ENCODE measurements around the gene CLTA. TPM values are rescaled to one million over a fixed set of nuclear protein-coding genes. Genes with fewer than 3 reads are reported as not detected.

Gene CLTA
- total and polyA plus RNA-seq, 2 of the 8 experiments (the other 6 are each of a cell fraction or from before 2014, with no cell fraction given), result 137 to 236 TPM

DNA sequence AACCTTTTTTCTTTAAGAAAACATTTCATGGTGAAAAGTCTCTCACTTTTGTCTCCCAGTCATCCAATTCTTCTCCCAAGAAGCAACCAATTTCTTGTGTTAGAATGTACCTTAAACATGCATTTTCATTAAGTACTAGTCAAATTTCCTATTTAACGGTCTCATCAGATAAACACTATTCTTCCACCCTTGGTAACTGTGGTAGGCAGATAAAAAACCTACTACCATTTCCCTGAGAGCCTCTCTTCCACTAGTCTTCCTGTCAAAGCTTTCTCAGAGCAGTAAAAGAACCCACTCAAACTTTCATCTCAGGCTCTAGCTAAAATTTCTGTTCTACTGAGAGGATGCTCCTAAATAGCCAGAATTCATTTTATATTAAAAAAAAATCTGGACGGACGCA, 56.6 kb downstream of the CLTA start:
- H4K8ac ChIP-seq (ENCODE audit: extremely low read depth, insufficient read depth, low read length), result no peak overlapping the region
- no peak for DNase-seq (ENCODE audit: low read depth in 1 of 2, low spot score in 2 of 2)
- no peak for FAIRE-seq
- H3K56ac ChIP-seq (replicated peaks; ENCODE audit: insufficient read length, low read depth, low read length), result no peak overlapping the region
- H3K4me1 ChIP-seq (replicated peaks in 1 of 4; ENCODE audit: control insufficient read depth in 3 of 4, insufficient read depth in 4 of 4, low read length in 3 of 4), result no peaks in the 10 kb centered on the region
- H3K14ac ChIP-seq (ENCODE audit: insufficient read length), result no peak overlapping the region
- H3K4me2 ChIP-seq (ENCODE audit: insufficient read depth in 1 of 2, low read depth in 2 of 2, low read length in 2 of 2), result no peak overlapping the region
- H2BK15ac ChIP-seq (ENCODE audit: low read length), result no peak overlapping the region
- no peaks in the 10 kb centered on the region for H3K27me3 ChIP-seq (replicated peaks in 1 of 4; ENCODE audit: control insufficient read depth in 3 of 4, extremely low read depth in 1 of 4, insufficient read depth in 3 of 4, low read length in 3 of 4)
- H3K4ac ChIP-seq (replicated peaks; ENCODE audit: insufficient read length, low read depth, low read length), result no peak overlapping the region
- H4K91ac ChIP-seq (replicated peaks; ENCODE audit: insufficient read length, low read length), result no peak overlapping the region
- H2BK12ac ChIP-seq (ENCODE audit: low read depth, low read length), result no peak overlapping the region
- TF ChIP-seq TEAD4 (IDR thresholded peaks at IDR 0.05; ENCODE audit: low read depth, low read length) (no peak), ATF3 (IDR thresholded peaks at IDR 0.05; ENCODE audit: insufficient read depth, low read depth, low read length) (no peak), EP300 (IDR thresholded peaks at IDR 0.05; ENCODE audit: borderline replicate concordance in 1 of 2, low read depth in 2 of 2, low read length in 2 of 2) (no peak), POLR2AphosphoS5 (IDR thresholded peaks at IDR 0.05; ENCODE audit: low read depth, low read length) (no peak), NRF1 (IDR thresholded peaks at IDR 0.05; ENCODE audit: low read depth, low read length) (no peak), HDAC6 (IDR thresholded peaks at IDR 0.05; ENCODE audit: low read depth, low read length) (no peak), SAP30 (IDR thresholded peaks at IDR 0.05; ENCODE audit: insufficient read depth, insufficient replicate concordance, low read length) (no peak), SRF (IDR thresholded peaks at IDR 0.05; ENCODE audit: low read depth, low read length) (no peak), KDM5A (IDR thresholded peaks at IDR 0.05; ENCODE audit: low read length) (no peak)
- TF ChIP-seq, protein P1, sequence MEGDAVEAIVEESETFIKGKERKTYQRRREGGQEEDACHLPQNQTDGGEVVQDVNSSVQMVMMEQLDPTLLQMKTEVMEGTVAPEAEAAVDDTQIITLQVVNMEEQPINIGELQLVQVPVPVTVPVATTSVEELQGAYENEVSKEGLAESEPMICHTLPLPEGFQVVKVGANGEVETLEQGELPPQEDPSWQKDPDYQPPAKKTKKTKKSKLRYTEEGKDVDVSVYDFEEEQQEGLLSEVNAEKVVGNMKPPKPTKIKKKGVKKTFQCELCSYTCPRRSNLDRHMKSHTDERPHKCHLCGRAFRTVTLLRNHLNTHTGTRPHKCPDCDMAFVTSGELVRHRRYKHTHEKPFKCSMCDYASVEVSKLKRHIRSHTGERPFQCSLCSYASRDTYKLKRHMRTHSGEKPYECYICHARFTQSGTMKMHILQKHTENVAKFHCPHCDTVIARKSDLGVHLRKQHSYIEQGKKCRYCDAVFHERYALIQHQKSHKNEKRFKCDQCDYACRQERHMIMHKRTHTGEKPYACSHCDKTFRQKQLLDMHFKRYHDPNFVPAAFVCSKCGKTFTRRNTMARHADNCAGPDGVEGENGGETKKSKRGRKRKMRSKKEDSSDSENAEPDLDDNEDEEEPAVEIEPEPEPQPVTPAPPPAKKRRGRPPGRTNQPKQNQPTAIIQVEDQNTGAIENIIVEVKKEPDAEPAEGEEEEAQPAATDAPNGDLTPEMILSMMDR (IDR thresholded peaks at IDR 0.05; ENCODE audit: control extremely low read depth in 1 of 3, insufficient read depth in 1 of 3, low read depth in 1 of 3, low read length in 3 of 3), result no peak
- no peak overlapping the region for H2BK20ac ChIP-seq (ENCODE audit: low read length)
- H3K9ac ChIP-seq (replicated peaks in 1 of 4; ENCODE audit: extremely low read depth in 1 of 4, low read depth in 3 of 4, low read length in 3 of 4), result no peak overlapping the region
- peaks cover 0 to 2% of the 10 kb centered on the region in 2 experiments; a peak in 1 of 4 replicates for H3K79me2 ChIP-seq (ENCODE audit: control insufficient read depth in 1 of 2, insufficient read depth in 2 of 2, low read length in 2 of 2)
- no peak overlapping the region for H3K18ac ChIP-seq (ENCODE audit: extremely low read depth, low read length)
- H3K23me2 ChIP-seq (ENCODE audit: low read depth, low read length), result no peaks in the 10 kb centered on the region
- no peak overlapping the region for H2BK5ac ChIP-seq (ENCODE audit: low read depth, low read length)
- H3K79me1 ChIP-seq (ENCODE audit: low read depth, low read length), result peaks cover 4% of the 10 kb centered on the region
- no peaks in the 10 kb centered on the region for H3K9me3 ChIP-seq (ENCODE audit: insufficient read depth in 2 of 2, low read depth in 1 of 2, low read length in 1 of 2)
- no peak overlapping the region for H2AK5ac ChIP-seq (ENCODE audit: low read depth, low read length)
- no peak overlapping the region for H3K23ac ChIP-seq (ENCODE audit: insufficient read length)
- H4K20me1 ChIP-seq (replicated peaks in 1 of 2; ENCODE audit: control insufficient read depth in 1 of 2, insufficient read depth in 2 of 2, low read length in 2 of 2), result peaks cover 0 to 2% of the 10 kb centered on the region in 2 experiments
- no peak overlapping the region for H3K4me3 ChIP-seq (ENCODE audit: extremely low read depth in 1 of 4, insufficient read depth in 2 of 4, low read depth in 3 of 4, low read length in 4 of 4)
- H4K5ac ChIP-seq (ENCODE audit: insufficient read length, low read depth, low read length), result no peak overlapping the region
- H3K27ac ChIP-seq (ENCODE audit: low read depth, low read length), result no peak overlapping the region
- no peak overlapping the region for H2BK120ac ChIP-seq (replicated peaks; ENCODE audit: low read depth, low read length)
- peaks cover 0 to 4% (median 1%) of the 10 kb centered on the region in 4 experiments; a peak in 5 of 8 replicates for H3K36me3 ChIP-seq (ENCODE audit: control insufficient read depth in 2 of 4, insufficient read depth in 4 of 4, low read length in 3 of 4)
- no peak overlapping the region for H2AFZ ChIP-seq (ENCODE audit: low read length)
- ChIA-PET CTCF (ENCODE audit: partially characterized antibody) (interaction anchor here (0.6 to 2.1 kb wide), 6 partner anchors 11 to 373 kb away, joined by 3 to 11 read pairs (median 4); partner anchors contain the start of gene GNE), POLR2A (ENCODE audit: partially characterized antibody) (no interaction called here)
- WGBS, 2 experiments (ENCODE audit: extremely low coverage in 1 of 2, insufficient coverage in 1 of 2, insufficient read length in 1 of 2, insufficient replicate concordance in 2 of 2, low coverage in 1 of 2, low lambda C conversion rate in 2 of 2, missing lambda C conversion rate in 1 of 2), result 90% methylated on average over 3 of the region's 3 CpGs; no CpG with 5 or more reads in 1 of the 2 experiments

Data from H1 (cell line).